VCaP (cell line): ENCODE results near the gene WFIKKN2.
A peak's percentile ranks its signal among the peaks of the same experiment; 100 is the strongest.
"Not testable (repeated sequence)": the region's sequence is repeated elsewhere in the genome, so short reads cannot be mapped to it uniquely, and the experiment has no call there.

ENCODE experiments used
- H3K27ac ChIP-seq: fragments of 450-650 bp; 2 replicates; pipeline ENCODE4 v1.5.1; 2017
- TF ChIP-seq, protein P1 (sequence below): fragments of 450-650 bp; conservative IDR thresholded peaks from 2 replicates; pipeline ENCODE4 v1.5.1; 2017; ENCODE audit warnings: mild to moderate bottlenecking, moderate library complexity

WFIKKN2 gene

DNA sequence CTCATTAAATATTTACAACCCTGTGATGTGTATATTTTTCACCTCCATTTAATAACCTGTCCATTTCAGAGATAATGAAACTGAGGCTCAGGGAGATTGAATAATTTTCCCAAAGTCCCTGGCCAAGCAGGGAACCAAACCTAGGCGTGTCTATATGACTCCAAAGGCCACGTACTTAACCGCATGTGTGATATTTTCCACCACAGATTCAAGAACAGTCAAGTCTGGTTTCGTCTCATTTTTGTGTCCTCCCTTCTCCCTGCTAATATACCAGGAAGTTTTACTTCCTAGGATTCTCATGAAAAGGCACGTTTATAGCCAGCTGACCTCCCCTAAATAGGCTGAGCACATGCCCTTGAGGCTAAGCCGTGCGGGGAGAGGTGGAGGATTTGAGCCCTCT is 15.3 kb downstream of the WFIKKN2 start:
- H3K27ac ChIP-seq = no peak overlapping the region
- TF ChIP-seq, protein P1, sequence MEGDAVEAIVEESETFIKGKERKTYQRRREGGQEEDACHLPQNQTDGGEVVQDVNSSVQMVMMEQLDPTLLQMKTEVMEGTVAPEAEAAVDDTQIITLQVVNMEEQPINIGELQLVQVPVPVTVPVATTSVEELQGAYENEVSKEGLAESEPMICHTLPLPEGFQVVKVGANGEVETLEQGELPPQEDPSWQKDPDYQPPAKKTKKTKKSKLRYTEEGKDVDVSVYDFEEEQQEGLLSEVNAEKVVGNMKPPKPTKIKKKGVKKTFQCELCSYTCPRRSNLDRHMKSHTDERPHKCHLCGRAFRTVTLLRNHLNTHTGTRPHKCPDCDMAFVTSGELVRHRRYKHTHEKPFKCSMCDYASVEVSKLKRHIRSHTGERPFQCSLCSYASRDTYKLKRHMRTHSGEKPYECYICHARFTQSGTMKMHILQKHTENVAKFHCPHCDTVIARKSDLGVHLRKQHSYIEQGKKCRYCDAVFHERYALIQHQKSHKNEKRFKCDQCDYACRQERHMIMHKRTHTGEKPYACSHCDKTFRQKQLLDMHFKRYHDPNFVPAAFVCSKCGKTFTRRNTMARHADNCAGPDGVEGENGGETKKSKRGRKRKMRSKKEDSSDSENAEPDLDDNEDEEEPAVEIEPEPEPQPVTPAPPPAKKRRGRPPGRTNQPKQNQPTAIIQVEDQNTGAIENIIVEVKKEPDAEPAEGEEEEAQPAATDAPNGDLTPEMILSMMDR = no peak

DNA sequence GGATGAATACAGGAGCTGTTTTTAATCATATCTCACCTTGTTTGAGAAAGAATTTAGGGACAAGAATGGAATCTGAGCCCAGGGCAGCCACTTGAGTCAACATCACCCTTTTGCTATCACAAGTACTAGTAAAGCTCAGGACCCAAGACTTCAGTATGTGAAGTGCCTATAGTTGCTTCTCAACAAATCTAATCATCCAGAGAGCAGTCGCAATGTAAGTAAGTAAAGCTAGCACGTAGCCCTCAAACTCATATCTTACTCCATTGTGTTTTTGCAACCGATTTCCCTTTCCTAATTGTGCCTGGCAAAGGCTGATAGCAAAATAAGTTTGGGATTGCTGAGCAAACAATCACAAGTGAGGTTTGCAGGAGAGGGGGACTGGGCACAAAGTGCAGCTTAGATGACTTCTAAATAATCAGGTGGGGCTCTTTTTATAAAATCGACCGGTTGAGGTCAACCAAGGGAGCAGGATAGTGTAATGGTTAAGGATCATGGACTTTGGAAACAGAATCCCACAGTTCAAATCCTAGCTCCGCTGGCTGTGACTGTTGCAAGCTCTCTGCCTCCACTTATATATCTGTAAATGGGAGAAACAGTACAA is 17.7 kb downstream of the WFIKKN2 start:
- no peak overlapping the region for H3K27ac ChIP-seq
- TF ChIP-seq, protein P1 = no peak

DNA sequence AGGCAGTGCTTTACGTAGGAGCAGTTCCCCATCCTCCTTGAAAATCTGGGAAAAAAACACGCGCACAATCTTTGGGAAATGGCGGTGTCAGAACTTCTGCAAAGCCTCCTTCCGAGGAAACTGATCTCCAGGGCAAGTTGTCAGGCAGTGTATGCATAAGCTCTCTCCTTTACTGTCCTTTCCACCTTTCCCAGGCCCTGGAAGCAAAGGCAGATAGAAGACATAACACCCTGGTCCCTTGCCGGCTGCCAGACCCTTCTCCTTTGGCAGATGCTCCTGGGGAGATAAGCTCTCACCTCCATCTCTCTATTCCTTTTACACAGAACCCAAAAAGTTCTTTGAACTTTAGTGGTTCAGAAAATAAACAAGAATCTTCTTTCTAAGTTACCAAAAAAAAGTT is 18.4 kb downstream of the WFIKKN2 start:
- TF ChIP-seq, protein P1 = no peak
- no peak overlapping the region for H3K27ac ChIP-seq

DNA sequence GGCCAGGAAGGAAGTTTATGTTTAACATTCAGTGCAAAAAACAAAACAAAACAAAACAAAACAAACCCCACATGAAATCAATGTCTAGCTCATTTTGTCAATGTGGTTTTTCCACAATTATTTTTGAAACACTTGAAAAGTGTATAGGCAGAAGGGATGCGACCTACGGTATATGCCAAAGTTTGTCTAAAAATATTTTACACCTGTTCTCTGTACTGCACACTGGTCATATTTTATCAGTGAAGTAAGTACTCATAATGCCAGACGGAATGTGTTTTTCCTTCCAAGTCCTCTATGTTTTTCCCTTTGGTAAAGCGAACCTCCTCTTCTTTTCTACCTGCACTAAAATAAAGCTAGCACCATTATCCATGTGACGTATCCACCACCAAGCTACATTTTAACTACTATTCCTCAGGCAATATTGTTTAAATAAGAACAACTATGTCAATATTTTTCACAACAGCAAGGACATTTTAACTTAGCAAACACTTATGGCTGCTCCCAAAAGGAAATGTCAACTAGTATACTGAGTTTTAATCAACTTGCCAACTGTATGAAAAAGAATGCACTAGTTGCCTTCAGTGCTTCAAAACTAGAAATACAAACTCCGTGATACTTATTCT is 20.4 kb downstream of the WFIKKN2 start:
- H3K27ac ChIP-seq = peak overlapping the region; percentile 5; the same call in 1 of the 2 replicates
- TF ChIP-seq, protein P1 = no peak

DNA sequence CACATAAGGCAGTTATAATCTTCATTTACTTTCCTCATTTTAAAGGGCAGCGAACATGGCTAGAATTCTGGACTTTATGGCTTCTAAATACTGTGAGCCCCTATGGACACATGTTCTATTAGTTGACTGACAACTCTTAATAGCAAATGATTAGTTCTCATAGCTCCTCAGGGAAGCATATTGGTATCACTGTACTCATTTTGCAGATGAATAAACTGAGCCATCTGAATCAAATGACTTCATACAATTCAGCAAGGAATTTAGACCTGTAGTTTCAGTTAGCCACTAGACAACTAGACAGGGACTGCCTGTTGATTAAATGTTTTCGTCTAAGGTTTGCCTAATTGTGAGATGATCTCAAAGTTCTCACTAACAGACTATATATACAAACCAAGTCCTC is 21.0 kb downstream of the WFIKKN2 start:
- TF ChIP-seq, protein P1 = no peak
- H3K27ac ChIP-seq = peak overlapping the region; percentile 5; the same call in 1 of the 2 replicates

DNA sequence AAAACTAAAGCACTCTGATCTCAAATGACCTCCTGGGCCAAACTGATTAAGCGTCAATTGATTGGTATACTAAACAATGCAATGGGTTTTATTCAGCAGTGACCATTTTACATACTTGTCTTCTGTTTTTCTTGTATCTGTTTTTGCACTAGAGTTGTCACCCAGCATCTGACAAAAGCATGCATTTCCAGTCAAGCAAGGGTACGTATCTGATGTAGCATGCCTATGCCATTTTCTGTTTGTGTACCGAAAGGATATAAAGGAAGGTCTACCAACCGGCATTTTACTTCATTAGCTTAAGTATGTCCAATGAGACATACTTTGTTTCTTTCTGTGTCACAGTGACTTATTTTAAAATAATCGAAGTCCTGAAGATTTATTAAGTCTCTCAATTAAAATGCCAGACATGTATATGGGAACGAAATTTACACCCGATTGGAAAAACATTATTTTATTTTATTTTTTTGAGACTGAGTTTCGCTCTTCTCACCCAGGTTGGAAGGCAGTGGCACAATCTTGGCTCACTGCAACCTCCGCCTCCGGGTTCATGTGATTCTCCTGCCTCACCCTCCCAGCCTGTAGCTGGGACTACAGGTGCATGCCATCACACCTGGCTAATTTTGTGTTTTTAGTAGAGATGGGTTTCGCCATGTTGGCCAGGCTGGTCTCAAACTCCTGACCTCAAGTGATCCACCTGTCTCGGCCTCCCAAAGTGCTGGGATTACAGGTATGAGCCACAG is 23.3 kb downstream of the WFIKKN2 start:
- TF ChIP-seq, protein P1 = no peak
- H3K27ac ChIP-seq = no peak overlapping the region

DNA sequence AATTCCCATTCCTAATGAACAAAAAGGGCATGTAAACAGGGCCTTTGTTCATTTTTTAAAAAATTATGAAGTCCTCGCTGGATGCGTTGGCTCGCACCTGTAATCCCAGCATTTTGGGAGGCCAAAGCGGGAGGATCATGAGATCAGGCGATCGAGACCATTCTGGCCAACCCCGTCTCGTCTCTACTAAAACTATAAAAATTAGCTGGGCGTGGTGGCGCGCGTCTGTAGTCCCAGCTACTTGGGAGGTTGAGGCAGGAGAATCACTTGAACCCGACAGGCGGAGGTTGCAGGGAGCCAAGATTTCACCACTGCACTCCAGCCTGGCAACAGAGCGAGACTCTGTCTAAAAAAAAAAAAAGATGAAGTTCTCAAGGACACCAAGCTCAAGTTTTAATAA is 24.3 kb downstream of the WFIKKN2 start:
- not testable (repeated sequence) for H3K27ac ChIP-seq

DNA sequence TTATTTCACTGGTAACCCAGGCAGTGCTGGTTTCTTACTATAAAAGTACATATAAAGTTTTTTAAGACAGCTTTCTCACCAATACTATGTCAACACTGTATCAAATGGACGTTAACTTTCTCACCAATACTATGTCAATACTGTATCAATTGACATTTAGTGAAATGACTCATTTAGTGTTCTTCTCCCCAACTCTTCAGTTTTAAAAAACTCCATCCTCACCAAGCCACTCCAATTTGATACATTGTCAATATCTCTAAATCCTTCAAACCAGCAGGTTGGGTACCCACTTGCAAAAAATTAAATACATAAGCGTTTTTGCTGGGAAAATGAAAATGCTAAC is 25.9 kb downstream of the WFIKKN2 start:
- no peak overlapping the region for H3K27ac ChIP-seq

More for the DNA sequence above, 25.9 kb downstream of the WFIKKN2 start:
- TF ChIP-seq, protein P1 = no peak
